Measurements from ENCODE around the gene PRKCQ.

Gene PRKCQ

DNA sequence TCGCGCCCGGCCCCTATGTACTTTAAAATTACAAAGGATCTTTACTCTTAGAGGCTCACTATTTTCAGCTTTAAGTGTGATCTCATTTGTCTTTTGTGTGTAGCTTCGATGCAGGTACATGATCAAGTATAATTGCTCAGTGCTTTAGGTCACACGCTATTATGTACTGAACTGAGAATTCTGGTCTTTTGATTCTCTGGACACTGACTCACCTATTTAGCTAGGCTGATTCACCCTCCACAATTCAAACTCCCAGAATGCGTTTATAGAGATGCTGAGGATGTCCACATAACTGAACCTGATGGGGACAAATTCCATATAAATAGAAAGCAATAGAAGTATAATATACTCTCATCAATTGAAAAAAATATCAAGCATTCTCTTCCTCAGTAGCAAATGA is 57.8 kb downstream of the PRKCQ start:
- DNase-seq (ENCODE audit: low read depth): no peak

DNA sequence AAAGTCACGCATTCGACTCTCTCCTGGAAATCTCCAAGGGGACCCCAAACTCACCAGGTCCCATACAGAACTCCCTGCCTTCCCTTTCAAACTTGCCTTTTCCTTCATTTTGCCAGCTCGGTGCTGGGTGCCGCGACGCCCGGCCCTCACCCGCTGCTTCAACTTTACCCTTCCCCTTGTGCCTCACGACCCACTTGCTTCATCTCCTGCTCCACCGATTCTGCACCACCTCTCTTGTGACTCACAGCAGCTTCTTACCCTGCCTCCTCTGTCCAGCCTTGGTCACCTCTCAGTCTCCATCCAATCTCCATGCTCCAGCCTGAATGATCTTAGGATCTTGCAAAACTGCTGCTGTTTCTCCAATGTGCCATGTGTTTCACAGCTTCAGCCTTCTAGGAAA is 59.9 kb downstream of the PRKCQ start:
- no peak for DNase-seq (ENCODE audit: low read depth)

DNA sequence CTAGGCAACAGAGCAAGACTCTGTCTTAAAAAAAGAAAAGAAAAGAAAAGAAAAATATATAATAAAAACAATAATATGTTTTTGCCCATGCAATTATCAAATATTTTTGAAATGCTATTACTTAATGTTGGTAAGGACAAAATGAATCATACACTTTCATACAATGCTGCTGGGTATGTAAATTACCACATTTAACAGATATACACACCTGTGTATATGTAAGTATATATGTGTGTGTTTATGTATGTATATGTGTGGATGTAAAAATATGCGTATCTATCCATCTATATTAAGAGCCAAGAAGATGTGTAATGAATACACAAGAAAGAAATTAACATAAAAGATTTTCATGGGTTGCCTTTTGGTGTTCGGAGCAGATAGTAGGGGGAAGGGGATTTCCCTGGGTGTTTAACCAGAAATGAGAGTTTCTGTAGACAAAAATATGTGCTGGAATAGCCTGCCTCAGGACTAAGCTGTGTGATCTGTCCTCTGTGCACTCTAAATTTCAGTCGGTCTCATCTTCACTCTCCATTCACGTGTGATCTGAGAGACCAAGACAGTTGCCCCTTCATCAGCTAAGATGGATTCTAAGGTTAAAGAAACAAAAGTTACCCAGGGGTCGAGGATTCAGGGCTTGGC is 61.2 kb downstream of the PRKCQ start:
- DNase-seq (ENCODE audit: low read depth): no peak

DNA sequence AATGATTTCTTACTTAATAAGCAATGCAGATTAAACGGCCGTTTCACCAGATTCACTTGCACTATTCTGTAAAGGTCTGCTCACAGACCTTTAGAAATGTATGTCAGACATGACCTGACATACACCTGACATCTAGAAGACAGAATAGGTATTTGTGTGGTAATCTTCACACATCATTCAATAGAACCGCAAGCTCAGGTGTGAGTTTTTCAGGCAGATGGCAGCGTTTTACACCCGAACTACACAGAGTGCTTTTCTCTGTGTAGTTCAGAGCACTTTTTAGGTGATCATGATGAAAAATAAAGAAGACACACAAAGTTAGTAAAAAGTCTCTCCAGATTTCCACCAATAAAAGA is 63.2 kb downstream of the PRKCQ start:
- DNase-seq (ENCODE audit: low read depth): no peak

DNA sequence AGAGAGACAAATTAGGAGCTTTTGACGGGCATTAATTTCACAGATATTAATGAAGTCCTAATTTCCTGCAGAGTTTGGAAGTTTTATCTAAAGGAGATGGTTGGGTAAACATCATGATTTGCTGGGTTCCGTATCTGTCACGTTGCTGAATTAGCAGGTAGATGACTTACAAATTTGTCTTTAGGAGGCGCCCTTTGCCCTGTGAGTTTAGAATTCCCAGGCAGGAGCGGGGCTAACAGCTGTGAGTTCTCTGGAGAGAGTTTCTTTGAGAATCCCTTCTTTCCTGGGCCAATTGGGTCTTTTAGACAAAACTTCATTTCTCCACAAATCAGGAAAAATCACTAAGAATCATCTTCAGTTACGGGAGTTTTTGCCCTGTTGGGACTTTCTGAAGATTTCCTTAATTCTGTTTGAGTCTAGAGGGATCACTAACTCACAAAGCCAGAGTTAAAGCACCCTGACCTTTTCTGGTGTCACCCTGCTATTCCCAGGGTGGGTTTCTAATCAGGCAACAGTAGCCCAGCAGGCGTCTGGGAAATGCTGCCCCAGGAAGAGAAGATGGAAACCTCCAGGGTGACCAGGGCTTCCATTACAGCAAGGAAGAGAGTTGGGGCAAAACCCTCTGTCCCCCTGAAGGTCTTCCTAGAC is 63.7 kb downstream of the PRKCQ start:
- DNase-seq (ENCODE audit: low read depth): no peak

DNA sequence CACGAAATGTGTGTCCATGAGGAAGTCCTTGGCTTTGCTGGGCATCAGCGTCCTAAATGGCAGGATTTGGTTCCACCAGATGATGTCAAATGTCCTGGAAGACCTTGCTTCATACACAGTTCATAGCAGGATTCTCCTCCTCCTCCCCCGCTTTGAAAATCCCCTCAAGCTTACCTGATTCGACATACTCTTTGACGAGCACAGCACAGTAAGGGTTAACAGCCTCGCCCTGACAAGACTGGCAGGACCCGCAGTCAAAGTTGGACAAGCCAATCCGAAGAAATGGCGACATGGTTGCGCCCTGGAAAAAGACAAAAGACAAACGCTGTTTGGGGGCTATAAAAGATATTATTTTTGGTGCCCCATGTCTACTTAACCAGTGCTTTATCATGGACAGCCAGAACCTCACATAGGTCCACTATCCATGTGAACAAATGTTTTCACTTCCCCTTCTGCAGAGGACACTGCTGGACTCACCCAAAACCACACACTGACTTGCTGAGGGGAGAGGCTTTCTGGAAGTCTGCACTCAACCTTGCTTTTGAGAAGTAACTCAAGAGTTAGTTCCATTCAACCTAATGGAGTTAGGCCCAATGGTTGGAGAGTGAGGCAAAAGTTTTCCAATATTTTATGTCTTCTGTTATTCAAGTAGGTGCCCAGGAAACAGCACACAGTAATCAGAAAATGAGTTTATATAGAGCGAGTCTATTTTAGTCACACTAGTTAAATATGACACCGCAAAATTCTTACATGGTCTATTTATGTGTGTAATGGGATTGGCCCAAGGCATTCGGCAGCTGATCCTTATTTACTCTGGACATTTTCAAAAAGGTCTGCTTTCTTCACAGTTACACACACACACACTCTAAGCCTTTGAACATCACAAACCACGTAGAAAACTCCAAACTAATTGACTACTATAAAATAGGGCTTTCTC is 65.0 kb downstream of the PRKCQ start:
- DNase-seq (ENCODE audit: low read depth): no peak

DNA sequence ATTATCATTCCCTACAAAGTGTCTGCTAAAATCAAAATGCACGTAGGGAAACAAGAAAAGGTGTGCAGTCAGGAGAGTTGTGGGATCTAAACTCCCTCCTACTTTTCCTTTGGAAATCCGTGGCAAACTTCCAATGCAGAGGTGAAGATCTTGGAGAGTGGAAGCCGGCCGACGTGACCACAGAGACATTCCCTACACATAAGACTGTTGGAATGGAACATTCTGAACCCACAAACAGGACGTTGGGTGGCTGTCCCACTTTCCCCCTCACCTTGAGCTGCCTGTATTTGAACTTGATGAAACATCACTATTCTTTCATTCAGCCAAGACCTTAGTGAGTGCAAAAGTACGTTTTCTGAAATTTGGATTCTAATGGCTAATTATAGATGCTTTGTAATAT is 65.9 kb downstream of the PRKCQ start:
- DNase-seq (ENCODE audit: low read depth): no peak

DNA sequence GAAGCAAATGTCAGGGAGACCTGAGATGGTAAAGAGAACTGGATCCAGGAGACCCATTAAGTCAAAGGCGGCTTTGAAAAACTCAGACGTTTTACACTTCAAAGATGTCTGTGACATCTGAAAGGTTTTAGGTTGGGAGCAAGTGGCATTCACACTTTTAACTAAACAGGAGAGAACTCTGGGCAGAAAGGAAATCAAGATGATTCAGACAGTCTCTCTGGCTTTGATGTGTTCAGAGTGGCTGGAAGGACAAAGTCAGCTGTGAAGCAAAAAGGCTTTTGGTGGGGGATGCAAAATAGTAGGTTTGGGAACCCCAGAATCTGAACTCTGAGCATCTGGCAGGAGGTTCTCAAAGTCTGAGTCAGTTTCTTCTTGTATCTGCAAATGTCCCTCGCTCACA is 66.6 kb downstream of the PRKCQ start:
- DNase-seq (ENCODE audit: low read depth): no peak

DNA sequence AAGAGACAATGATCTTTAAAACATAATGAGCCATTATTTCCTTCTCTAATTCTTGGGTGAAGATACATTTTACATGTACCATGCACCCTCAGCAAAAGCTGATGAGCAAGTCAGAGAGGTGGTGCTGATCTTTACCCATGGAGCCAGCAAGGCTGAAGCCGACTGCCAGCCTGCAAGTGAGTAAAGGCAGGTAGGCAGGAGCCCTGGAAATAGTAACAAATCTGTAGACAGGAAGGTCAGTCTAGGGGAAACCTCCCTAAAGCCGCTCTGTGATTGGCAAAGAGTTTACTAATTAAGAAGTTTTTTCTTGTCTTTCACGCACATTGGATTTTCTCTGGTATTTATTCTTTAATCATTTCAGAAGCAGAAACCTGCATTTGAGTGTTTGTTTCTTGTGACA is 67.9 kb downstream of the PRKCQ start:
- DNase-seq (ENCODE audit: low read depth): no peak

DNA sequence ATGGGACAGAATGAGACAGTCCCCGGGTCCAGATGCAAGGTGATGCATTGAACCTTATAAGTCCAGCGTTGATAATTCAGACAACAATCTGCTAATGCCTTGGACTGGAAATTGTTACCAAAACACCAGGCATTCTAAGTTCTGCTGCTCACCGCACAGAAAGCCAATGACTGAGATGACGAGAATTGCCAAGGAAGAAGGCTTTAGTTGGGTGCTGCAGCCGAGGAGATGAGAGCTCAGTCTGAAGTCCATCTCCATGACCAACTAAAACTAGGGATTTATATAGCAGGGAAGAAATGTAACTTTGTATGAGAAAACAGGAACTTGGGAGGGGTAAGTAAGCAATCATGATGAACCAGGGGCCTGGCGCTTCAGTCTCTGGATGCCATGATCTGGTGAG is 68.7 kb downstream of the PRKCQ start:
- DNase-seq (ENCODE audit: low read depth): no peak

DNA sequence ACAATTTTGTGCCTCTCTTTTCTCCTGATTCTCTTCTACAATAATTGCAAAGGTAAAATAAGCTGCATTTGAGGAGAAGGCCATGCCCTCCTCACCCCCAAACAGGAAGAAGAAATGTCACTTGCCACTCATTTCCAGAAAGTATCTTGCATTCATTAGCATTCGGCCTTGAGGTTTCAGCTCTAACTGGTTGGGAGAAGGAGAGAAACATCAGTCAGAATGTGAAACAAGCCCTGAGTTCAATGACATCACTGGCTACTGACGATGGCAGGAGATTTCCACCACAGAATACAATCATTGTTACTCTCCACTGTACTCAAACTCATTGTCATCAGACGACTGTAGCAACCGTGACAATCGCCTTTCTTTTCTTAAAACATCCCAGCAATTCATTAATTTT is 72.8 kb downstream of the PRKCQ start:
- no peak for DNase-seq (ENCODE audit: low read depth)

DNA sequence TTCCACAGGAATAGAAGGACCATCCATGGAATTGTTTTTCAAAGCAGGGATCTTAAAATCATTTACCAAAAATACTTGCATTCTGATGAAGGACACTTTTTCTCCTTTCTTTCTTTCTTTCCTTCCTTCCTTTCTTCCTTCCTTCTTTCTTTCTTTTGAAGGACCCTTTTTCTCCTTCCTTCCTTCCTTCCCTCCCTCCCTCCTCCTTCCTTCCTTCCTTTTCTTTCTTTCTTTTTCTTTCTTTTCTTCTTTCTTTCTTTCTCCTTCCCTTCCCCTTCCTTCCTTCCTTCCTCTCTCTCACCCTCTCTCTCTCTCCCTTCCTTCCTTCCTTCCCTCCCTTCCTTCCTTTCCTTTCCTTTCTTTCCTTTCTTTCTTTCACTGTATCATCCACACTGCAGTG is 74.8 kb downstream of the PRKCQ start:
- DNase-seq (ENCODE audit: low read depth): no peak

DNA sequence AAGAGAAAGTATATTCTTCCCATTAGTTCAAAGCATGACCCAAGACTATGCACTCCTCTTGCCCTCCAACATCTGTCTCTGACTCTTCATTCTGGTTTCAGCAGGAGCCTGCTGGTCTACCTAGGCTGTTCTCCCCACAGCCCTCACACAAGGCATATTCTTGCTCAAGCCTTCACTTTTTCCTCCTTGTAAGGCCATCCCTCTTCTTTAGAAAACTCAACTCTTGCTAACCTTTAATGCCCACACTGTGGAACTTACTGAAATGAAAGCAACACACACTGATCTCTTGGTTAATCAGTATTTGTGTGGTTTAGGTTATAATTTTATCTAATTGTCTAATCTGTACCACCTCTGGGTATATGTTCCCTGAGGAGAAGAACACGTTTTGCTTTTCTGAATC is 75.8 kb downstream of the PRKCQ start:
- no peak for DNase-seq (ENCODE audit: low read depth)

DNA sequence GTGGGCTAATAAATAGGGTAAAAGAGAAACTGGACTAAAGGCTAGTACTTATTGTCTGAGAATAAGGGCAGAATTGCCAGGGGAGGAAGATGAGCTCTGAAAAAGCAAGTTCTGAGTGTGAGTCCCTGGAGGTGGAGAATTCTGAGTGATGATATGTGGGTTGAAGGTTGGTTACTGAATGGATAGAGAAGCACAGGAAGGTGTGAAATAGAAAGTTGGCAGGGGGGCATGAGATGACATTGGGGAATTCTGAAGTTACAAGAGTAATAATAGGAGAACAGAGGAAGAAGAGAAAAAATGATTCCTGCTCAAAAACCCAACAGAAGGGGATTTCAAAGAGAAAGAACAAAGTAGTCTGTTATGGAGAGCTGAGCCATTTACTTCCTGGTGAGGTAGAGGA is 76.9 kb downstream of the PRKCQ start:
- no peak for DNase-seq (ENCODE audit: low read depth)

DNA sequence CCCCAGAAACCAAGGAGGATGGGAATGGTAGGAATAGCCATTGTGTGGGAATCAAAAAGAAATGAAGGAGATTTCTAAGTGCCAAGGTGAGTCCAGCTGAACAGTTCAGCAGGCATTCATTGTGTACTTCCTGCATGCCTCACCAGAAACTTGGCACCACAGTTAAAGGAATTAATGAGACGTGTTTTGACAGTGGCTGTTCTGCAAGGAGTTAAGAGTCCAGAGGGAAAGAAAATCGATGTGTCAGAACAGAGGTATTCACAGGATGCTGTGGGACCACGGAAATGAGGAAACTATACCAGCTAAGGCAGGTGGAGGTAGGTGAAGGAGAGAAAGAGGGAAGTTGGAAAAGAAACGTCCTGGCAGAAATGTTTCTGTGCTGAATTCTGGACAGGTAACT is 78.1 kb downstream of the PRKCQ start:
- DNase-seq (ENCODE audit: low read depth): no peak

DNA sequence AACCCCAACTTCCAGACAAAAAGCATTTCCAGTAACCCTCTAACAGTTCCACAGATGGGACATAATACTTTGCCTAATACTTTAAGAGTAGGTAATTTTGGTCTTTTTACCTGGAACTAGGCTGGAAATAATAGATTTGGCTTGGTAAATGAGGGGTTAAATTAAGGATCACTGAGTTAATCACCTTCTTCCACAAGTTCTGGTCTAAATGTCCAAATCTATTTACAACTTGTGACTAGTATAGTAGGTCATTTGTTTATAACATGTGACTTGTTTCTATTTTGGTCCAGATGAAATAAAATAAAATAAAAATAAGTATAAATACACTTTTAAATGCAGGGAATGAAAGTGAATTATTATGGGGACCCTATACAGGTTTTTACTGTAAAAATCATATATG is 80.1 kb downstream of the PRKCQ start:
- DNase-seq (ENCODE audit: low read depth): no peak

DNA sequence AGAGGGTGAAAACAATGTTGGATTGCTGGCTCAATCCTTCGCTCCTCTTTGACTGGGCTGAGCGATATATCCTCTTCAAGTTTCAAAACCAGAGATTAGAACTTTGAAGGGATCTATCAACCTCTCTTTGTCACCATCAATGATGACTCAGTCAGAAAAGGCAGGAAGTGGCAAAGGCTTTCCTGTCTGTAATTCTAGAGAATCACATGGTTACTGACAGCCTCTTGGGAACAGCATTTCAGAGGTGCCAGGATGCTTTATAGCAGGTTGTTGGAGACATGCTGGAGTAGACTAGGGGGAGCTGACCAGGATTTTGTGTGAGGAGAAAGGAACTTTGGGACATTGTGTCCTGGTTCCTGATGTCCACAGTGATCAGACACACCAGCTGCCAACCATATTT is 81.3 kb downstream of the PRKCQ start:
- DNase-seq (ENCODE audit: low read depth): no peak

DNA sequence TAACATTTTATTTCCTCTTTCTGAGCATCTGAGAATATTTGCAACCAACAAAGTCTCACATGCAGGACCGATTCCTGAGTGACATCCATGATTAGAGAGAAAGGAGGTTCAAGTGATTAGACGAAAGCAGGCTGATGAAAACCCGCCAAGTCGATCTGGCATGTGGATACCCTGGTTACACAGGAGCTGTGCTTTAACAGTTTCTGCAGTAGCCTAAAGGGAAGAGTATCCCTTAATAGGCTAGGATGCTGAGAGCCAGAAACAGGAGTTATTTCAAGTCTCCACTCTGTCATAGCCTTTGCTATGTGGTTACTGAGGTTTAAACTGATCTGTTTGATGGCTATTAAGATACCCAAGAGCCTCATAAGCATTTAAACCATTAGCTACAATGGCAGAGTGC is 82.5 kb downstream of the PRKCQ start:
- DNase-seq (ENCODE audit: low read depth): no peak

DNA sequence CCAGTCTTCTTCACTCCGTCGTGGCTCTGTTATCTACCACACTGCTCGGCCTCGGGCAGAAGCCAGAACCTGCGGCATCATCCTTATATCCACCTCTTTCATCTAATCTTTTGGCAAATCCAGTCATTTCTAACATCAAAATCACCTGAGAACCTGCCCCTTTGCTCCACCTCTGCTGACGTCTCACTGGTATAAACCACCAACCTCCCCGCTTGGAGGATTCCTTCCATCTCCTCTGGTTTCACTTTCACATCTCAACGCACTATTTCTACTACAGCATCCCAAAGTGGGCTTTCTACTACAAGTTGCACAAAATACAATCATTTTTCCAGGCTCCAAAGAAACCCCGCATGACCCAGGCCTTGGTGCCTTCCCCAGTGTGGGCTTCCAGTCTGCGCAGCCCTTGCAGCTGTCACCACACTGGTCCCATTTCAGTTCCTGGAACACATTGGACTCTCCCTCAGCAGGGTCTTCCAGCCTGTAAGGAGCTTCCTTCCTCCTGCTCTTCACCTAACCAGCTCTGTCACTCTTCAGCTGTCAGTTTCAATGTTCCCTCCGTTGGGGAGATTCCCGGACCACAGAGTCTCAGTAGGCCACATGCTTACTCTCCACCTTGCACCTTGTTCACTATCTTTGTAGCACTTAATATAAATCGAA is 85.0 kb downstream of the PRKCQ start:
- DNase-seq (ENCODE audit: low read depth): no peak

DNA sequence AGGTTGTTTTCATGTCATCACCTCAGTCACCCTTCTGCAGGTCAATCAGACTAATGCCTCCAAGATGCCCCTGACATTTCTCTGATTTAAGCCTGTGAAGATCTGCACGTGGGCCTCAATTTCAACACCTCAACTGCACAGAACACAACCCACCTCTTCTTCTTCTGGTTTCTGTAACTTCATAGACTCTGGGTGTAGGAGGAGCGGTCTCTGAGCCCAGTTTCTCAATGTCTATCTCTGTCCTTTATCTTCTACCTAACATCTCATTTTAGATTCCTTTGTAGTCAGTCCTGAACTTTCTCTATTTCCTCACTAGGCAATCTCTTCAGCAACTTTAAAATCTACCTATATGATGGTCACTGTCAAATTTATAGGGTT is 85.6 kb downstream of the PRKCQ start:
- DNase-seq (ENCODE audit: low read depth): no peak

DNA sequence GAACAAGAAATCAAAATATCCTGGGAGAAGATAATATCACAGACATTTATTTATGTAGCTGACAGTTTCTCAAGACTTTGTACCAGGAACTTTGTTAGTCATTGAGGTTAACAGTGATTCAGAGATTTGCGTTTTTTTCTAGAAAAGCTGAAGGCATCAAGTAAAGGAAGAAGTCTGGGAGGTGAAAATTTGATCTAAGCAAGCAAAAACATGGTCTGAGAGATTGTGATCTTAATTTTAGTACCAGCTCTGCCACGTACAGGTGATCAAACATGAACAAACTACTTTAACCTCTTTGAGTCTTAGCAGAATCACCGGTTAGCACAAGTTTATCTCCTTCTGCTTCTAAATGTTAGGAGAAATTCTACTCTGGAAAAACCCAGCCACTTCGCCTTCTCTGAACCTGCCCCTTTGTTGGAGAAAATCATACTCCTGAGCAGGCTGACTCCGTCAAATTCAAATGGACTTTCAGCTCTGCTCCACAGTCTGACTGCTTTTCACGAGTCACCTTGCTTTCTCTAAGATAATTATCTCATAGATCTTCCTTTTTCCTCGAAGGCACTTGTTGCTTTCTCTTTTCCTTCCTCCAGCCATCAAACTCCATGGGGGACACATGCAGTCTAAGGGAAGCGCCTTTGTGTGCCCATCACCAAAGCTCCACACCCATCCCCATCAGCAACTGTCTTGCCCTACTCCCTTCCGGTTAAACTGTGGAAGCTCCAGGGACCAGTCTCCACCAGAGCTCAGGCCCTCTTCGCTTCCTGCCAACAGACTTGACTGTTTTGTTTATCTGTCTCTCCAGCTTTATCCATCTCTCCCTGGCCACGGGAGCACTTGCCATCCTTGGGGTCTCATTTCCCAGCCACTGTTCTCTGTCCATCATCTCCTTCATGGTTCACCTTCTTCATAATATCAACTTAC is 86.3 kb downstream of the PRKCQ start:
- no peak for DNase-seq (ENCODE audit: low read depth)

DNA sequence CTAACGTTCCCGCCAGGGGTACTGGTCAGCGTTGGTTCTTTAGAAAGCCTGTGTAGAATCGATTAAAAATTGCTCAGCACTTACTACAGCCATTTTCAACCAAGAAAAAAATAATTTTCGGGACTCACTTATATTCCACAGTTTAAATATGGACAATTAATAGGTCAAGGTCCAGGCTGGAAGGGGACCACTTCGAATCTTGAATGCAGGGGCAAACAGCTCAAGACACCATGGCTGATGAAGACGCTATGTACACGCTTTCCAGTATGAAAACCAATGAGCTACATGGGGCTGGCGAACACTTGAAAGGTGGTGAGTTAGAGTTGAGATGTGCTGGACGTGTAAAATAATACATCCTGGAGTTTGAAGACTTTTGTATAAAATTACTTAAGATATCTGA is 87.2 kb downstream of the PRKCQ start:
- DNase-seq (ENCODE audit: low read depth): no peak

All from stimulated activated CD8-positive, alpha-beta memory T cell treated with anti-CD3 and anti-CD28 coated beads, Interleukin-7, amount 100 ng/mL, for 24 hours (primary cell).